ENCODE measurements around the gene INSYN2B. TPM values are rescaled to one million over a fixed set of nuclear protein-coding genes. Genes with fewer than 3 reads are reported as not detected.
A peak's percentile ranks its signal among the peaks of the same experiment; 100 is the strongest.

Gene INSYN2B
- polyA plus RNA-seq, 4 donors = 1.6 to 4.7 (median 2.2) TPM

DNA sequence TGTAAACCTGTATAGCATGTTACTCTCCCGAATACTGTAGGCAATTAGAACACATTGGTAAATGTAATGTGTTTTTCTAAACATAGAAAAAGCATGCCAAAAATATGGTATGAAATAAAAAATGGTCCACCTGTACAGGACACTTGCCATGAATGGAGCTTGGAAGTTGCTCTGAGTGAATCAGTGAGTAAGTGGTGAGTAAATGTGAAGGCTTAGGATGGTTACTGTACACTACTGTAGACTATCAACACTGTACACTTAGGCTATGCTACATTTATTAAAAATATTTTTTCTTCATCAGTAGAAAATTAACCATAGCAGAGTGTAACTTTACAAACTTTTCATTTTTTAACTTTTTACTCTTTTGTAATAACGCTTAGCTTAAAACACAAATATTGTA lies 41.9 kb downstream of the INSYN2B start:
- DNase-seq (ENCODE audit: low read depth in 4 of 4, low spot score in 3 of 4) = no peak

DNA sequence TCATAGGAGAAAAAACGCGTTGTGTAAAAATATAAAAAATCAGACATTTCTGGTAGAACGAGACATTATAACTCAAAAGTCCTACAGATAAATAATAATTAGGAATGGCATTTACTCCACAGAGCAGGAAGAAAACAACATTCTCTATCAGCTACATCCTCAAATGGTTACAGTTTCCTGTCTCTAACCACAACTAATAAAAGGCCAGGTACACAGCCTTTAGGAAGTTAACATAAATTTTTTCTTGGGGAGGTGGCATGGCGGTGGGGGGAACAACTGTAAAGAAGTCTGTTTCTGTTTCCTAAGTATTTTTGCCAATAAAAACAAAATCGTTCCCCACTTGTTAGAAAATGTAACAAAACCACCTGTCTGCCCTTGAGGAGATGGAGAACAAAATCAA lies 44.5 kb downstream of the INSYN2B start:
- no peak for DNase-seq (ENCODE audit: low read depth in 4 of 4, low spot score in 3 of 4)

GRCh38 chr5:169934990-169935389 lies 45.3 kb downstream of the INSYN2B start:
- no peak for DNase-seq (ENCODE audit: low read depth in 4 of 4, low spot score in 3 of 4)

- peak in 1 of 4 donors; percentile 22 for DNase-seq (ENCODE audit: low read depth in 4 of 4, low spot score in 3 of 4)
These were observed 46.7 kb downstream of the INSYN2B start for GRCh38 chr5:169933616-169934015.

DNA sequence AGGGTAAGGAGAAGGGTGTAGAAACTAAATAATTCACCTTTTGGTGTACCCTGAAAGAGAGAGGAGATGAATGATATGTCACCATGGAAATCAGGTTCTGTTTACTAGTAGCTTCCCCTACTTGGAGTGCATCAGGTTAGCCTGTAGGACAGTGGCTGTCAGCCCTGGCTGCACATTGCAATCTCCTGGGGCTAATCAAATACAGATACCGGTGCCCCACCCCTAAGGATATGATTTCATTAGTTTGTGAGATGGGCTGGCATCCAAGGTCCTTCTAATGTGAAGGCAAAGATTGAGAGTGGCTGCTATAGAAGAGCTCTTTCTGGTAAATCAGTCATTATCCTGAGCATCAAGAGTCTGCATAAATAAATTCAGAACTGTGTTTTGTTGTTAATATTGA lies 47.2 kb downstream of the INSYN2B start:
- DNase-seq (ENCODE audit: low read depth in 4 of 4, low spot score in 3 of 4) = no peak

GRCh38 chr5:169923988-169924387 lies 56.3 kb downstream of the INSYN2B start:
- DNase-seq (ENCODE audit: low read depth in 4 of 4, low spot score in 3 of 4) = no peak

DNA sequence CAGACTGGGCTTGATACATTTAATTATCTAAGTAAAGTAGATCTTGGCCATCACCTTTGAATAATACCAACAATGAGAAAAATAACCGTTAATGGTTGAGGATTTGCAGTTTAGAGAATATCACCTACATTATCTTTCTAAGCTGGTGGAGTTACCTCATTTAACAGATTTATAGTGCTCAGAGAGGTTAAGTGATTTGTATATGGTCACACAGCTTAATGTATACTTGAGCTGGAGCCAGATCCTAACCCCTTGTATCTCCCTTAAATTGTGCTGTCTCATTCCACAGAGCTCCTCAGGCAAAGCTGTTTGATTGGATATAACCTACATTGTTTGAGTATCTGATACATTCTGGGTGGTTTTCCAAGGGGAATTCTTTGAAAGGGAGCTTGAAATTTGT lies 57.8 kb downstream of the INSYN2B start:
- DNase-seq (ENCODE audit: low read depth in 4 of 4, low spot score in 3 of 4) = no peak

DNA sequence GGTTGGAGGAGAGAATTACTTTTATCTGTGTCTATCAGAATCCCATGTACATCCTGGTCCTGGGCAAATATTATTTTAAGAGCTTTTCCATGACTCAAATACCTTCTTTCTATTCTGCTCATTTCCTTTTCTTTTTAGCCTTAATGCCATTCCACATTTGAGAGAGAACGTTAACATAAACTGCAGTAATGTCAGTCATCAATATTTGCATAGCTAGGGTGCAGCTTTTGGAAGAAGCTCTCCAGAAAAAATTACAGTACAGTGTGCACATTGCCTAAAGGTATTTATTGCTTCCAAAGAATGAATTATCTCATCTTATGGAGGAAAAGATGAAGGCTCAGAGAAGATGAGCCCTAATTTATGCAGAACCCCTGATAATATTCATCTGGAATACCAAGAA lies 58.3 kb downstream of the INSYN2B start:
- no peak for DNase-seq (ENCODE audit: low read depth in 4 of 4, low spot score in 3 of 4)

GRCh38 chr5:169921384-169921783 lies 58.9 kb downstream of the INSYN2B start:
- no peak for DNase-seq (ENCODE audit: low read depth in 4 of 4, low spot score in 3 of 4)

DNA sequence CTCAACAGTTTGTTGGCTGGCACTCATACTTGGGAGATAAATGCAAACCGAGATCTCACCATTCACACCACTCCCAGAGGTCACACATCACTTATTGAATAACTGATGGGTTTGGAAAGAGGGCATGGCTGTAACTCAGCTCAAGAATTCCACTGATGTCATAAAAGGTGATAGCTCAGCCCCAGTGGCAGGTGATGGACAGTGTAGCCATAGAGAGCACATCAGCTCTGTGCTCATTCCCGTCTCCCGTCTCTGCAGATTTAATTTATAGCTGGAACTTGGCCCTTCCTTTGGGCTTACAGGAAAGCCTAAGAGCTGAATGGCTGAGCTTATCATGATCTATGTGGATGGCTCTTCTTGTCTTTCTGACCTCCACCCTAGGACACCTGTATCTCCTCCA lies 59.8 kb downstream of the INSYN2B start:
- DNase-seq (ENCODE audit: low read depth in 4 of 4, low spot score in 3 of 4) = no peak

DNA sequence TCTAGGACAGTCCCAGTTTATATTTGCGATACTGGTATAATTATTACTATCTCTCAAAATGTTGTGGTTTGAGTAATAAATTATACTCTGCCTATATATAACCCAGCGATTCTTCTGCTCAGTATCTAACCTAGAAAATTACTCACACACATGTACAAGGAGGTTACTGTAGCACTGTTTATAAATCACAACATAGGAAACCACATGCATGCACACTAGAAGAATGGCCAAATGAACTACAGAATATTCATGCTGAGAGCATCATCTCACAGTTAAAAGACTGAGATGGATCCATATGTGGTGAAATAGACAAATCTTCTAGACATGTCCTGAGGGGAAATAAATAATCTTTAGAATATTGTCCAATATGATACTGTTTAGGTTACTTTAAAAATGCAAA lies 62.1 kb downstream of the INSYN2B start:
- no peak for DNase-seq (ENCODE audit: low read depth in 4 of 4, low spot score in 3 of 4)

DNA sequence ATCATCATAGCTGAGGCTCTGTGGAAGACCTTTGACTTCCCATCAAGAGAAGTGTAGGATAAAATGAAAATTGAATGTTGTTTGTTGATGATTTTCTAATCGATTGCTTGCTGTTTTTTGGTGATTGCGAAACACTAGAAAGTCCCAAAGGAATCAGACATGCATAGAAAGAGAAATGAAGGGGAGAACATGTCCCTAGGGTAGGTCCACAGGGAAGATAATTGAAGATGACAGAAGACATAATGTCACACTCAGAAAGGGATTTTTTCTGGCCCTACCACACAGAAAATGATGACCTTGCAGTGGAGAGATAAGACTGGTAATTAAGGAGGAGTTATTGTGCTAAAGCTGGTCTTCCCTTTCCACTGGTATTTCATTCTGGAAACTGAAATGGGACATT lies 62.8 kb downstream of the INSYN2B start:
- no peak for DNase-seq (ENCODE audit: low read depth in 4 of 4, low spot score in 3 of 4)

GRCh38 chr5:169914766-169915165 lies 65.5 kb downstream of the INSYN2B start:
- DNase-seq (ENCODE audit: low read depth in 4 of 4, low spot score in 3 of 4) = peak in 2 of 4 donors; percentile 18 to 29

DNA sequence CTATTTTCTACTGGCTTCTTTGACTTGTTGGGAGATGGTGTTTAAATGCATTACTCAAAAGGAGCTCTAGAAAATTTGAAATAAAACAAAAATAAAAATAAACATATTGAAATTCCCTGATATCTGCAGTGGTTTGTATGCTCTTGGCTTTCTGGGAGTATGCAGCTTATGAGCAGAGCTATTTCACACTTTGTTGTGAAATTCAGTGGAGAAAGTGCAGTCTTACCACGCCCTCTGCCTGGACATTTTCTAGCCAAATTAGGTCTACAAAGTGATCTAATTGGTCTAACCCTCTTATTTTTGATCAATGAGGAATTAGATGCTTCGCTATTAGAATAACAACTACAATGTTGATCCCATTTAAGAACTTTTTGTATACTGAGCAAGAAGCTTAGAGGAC lies 66.8 kb downstream of the INSYN2B start:
- DNase-seq (ENCODE audit: low read depth in 4 of 4, low spot score in 3 of 4) = no peak

DNA sequence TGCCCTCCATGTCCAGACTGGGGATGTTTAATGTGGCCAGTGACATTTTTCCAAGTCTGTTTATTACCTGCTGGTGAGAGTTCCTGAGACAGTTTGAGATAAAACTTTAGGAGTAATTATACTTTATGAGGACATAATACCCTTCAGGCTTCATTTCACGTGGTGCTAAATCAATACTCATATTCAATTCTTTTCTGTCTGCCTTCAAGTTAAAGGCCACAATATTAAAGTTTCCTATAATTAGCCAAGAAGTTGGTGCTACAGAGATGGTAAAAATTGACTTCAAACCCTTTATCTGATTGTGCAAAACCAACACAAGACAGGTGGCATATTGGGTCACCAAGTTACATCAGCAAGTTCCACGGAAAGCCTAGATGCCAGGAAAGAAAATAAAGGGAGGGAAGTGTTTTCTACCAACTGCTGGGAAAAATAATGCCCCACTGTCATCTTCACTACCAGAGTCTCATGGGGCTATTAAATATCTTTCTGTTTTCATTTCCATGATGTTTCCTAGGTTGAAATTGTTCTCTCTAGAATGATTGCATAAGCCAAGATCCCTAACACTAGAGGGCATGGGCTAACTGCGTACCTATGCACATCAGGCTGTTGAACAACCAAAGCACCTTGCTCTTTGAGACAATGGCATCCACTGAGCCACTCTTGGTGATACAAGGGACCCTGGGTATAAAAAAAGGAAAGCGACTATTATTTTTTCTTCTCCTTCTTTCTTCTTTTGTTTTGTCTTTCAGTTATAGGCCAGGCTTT lies 68.7 kb downstream of the INSYN2B start:
- no peak for DNase-seq (ENCODE audit: low read depth in 4 of 4, low spot score in 3 of 4)

- no peak for DNase-seq (ENCODE audit: low read depth in 4 of 4, low spot score in 3 of 4)
These were observed 69.9 kb downstream of the INSYN2B start for GRCh38 chr5:169910393-169910792.

DNA sequence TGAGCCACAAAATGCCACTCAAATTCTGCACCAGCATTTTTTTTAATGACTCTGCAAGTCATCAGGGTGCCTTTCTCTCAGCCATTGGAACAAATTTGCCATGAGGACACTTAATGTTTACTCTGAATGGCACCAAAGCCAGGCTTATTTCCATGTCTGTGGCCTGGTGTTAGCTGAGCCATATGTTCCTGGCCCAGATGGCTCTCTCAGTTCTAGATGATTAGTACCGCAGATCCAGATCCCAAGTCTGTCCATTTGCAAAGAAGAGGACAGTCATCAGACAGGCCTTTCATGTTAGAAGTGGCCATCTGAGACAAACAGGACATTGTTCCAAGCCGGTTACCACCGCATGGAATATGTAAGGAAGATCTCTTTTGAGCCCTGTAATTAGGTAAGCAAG lies 70.3 kb downstream of the INSYN2B start:
- DNase-seq (ENCODE audit: low read depth in 4 of 4, low spot score in 3 of 4) = no peak

- no peak for DNase-seq (ENCODE audit: low read depth in 4 of 4, low spot score in 3 of 4)
These were observed 71.4 kb downstream of the INSYN2B start for GRCh38 chr5:169908864-169909263.

DNA sequence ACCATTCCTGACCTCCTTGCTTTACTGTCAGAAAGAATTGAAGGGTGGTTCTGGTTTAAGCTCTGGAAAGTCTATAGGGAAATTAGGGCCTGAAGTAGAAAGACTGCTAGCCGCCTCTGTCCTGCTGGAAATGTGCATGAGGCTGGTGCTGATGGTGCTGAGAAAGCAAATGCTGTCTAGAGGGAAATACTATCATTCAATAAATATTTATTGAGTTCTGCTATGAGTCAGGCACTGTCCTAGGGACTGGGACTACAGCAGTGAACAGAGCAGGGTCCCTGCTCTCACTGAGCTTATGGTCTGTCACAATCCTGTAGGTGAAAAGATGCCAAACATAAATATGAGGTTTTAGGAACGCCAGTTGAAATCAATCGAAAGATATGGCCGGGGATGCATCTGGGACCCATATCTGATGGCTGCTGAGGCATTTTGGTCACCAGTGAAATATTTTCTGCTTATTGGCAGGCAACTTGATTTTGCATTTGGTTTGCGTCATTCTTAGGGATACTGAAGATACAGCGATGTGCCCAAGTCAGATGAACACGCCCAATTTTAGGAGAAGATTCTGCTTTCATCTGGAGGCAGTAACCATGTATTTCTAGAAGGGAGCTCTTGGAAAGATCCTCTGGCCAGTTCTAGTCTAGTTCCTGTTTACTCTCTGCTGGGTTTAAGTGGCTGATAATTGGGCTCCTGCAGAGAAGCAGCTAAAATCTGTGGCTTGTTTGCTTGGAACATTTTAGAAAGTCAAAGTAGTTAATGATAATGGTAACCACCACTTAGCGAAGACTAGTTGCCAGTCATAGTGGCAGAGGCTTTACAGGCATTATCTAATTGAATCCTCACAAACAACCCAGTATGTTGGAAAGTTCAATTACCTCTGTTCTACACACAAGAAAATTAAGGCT lies 73.3 kb downstream of the INSYN2B start:
- no peak for DNase-seq (ENCODE audit: low read depth in 4 of 4, low spot score in 3 of 4)

- DNase-seq (ENCODE audit: low read depth in 4 of 4, low spot score in 3 of 4) = no peak
These were observed 75.3 kb downstream of the INSYN2B start for GRCh38 chr5:169905017-169905416.

- no peak for DNase-seq (ENCODE audit: low read depth in 4 of 4, low spot score in 3 of 4)
These were observed 75.8 kb downstream of the INSYN2B start for GRCh38 chr5:169904508-169904907.

- no peak for DNase-seq (ENCODE audit: low read depth in 4 of 4, low spot score in 3 of 4)
These were observed 76.2 kb downstream of the INSYN2B start for GRCh38 chr5:169904059-169904458.

All from left renal pelvis (tissue), 4 donors.